ENCODE data around the gene CAP1.
A peak's percentile ranks its signal among the peaks of the same experiment; 100 is the strongest.
"Not testable (repeated sequence)": the region's sequence is repeated elsewhere in the genome, so short reads cannot be mapped to it uniquely, and the experiment has no call there.

The CAP1 gene

GRCh38 chr1:40032240-40032891 is 8.2 kb upstream of the CAP1 start:
- peak; percentile 25 to 79 for DNase-seq

GRCh38 chr1:40034869-40035268 is 5.7 kb upstream of the CAP1 start:
- DNase-seq = no peak

- no peak for DNase-seq
Observed at GRCh38 chr1:40036574-40036973, 4.0 kb upstream of the CAP1 start.

- not testable (repeated sequence) for DNase-seq
Observed at GRCh38 chr1:40037254-40037653, 3.3 kb upstream of the CAP1 start.

- DNase-seq = no peak
Observed at GRCh38 chr1:40038697-40039096, 1.8 kb upstream of the CAP1 start.

- DNase-seq = peak in 1 of 2 experiments; percentile 61
Observed at GRCh38 chr1:40039245-40039756, 1.2 kb upstream of the CAP1 start.

- peak; percentile 72 to 91 for DNase-seq
Observed at GRCh38 chr1:40039757-40040510, 595 bp upstream of the CAP1 start.

- no peak for DNase-seq
Observed at GRCh38 chr1:40041466-40041838, 923 bp downstream of the CAP1 start.

- DNase-seq = no peak
Observed at GRCh38 chr1:40042341-40042740, 1.8 kb downstream of the CAP1 start.

GRCh38 chr1:40044110-40044509 is 3.6 kb downstream of the CAP1 start:
- DNase-seq = no peak

- DNase-seq = no peak
Observed at GRCh38 chr1:40045182-40045581, 4.7 kb downstream of the CAP1 start.

- DNase-seq = no peak
Observed at GRCh38 chr1:40045766-40046165, 5.2 kb downstream of the CAP1 start.

- no peak for DNase-seq
Observed at GRCh38 chr1:40047276-40047675, 6.7 kb downstream of the CAP1 start.

GRCh38 chr1:40047769-40048168 is 7.2 kb downstream of the CAP1 start:
- DNase-seq = no peak

GRCh38 chr1:40049725-40050124 is 9.2 kb downstream of the CAP1 start:
- no peak for DNase-seq

GRCh38 chr1:40050863-40051262 is 10.3 kb downstream of the CAP1 start:
- no peak for DNase-seq

GRCh38 chr1:40053138-40053887 is 12.8 kb downstream of the CAP1 start:
- no peak for DNase-seq

- no peak for DNase-seq
Observed at GRCh38 chr1:40056519-40057309, 16.2 kb downstream of the CAP1 start.

- DNase-seq = no peak
Observed at GRCh38 chr1:40057310-40058030, 16.9 kb downstream of the CAP1 start.

- DNase-seq = no peak
Observed at GRCh38 chr1:40058097-40058452, 17.5 kb downstream of the CAP1 start.

- DNase-seq = peak; percentile 51 to 66
Observed at GRCh38 chr1:40058453-40059337, 18.2 kb downstream of the CAP1 start.
